H1 (cell line): ENCODE results near the gene ATG16L2. TPM values are rescaled to one million over a fixed set of nuclear protein-coding genes. Genes with fewer than 3 reads are reported as not detected.

Source experiments
- CTCF ChIA-PET: fragments of 300-600 bp; sonication (Branson Sonifier 250); formaldehyde crosslinking; loops from one replicate; lab custom pipeline; 2021; ENCODE audit not compliant: partially characterized antibody; lab: Charles Lee
- POLR2A ChIA-PET: fragments of 300-600 bp; sonication (Branson Sonifier 250); formaldehyde crosslinking; loops from one replicate; lab custom pipeline; 2021; ENCODE audit warnings: inconsistent platforms; ENCODE audit not compliant: partially characterized antibody; lab: Charles Lee
- DNase-seq, 2 experiments: peaks; one replicate each; pipeline versions ENCODE4 v3.0.0 to v3.0.0-alpha.2; 2010 to 2022; ENCODE audit warnings: low spot score in 2 of 2, low read depth in 1 of 2, mixed read lengths in 1 of 2
- FAIRE-seq: peaks from 2 replicates; lab custom pipeline; 2011; peaks lifted over from hg19 to GRCh38; lab: Jason Lieb, UNC
- H2AFZ ChIP-seq: 2 replicates; pipeline ENCODE4 v1.8.1; 2012; ENCODE audit warnings: low read length, inconsistent platforms
- H2AK5ac ChIP-seq: 2 replicates; pipeline ENCODE4 v1.6.1; 2013; ENCODE audit warnings: low read depth, low read length
- H2BK120ac ChIP-seq: replicated peaks from 2 replicates; pipeline ENCODE3; 2013; ENCODE audit warnings: low read depth, low read length, inconsistent platforms
- H2BK12ac ChIP-seq: 2 replicates; pipeline ENCODE4 v1.6.1; 2013; ENCODE audit warnings: low read depth, low read length
- H2BK15ac ChIP-seq: 2 replicates; pipeline ENCODE4 v1.6.1; 2013; ENCODE audit warnings: low read length
- H2BK20ac ChIP-seq: 2 replicates; pipeline ENCODE4 v1.6.1; 2013; ENCODE audit warnings: low read length
- H2BK5ac ChIP-seq: 2 replicates; pipeline ENCODE4 v1.6.1; 2013; ENCODE audit warnings: low read depth, low read length
- H3K14ac ChIP-seq: 2 replicates; pipeline ENCODE4 v1.6.1; 2013; ENCODE audit warnings: inconsistent platforms; ENCODE audit not compliant: insufficient read length
- H3K18ac ChIP-seq: 2 replicates; pipeline ENCODE4 v1.6.1; 2013; ENCODE audit warnings: low read length; ENCODE audit errors: extremely low read depth
- H3K23ac ChIP-seq: 2 replicates; pipeline ENCODE4 v1.6.1; 2013; ENCODE audit warnings: inconsistent platforms; ENCODE audit not compliant: insufficient read length
- H3K23me2 ChIP-seq: 2 replicates; pipeline ENCODE4 v1.6.1; 2013; ENCODE audit warnings: low read depth, low read length
- H3K27ac ChIP-seq: 2 replicates; pipeline ENCODE4 v1.6.1; 2011; ENCODE audit warnings: low read depth, low read length, inconsistent platforms
- H3K27me3 ChIP-seq, 4 experiments: replicated peaks in 1 of 4; 1 replicate in 1 of 4; 2 replicates in 3 of 4; pipeline versions ENCODE4 v1.6.1 to v1.8.1; 2011 to 2013; ENCODE audit warnings: low read length in 3 of 4, mild to moderate bottlenecking in 3 of 4, inconsistent platforms in 2 of 4, mixed read lengths in 2 of 4, moderate library complexity in 1 of 4; ENCODE audit not compliant: control insufficient read depth in 3 of 4, insufficient read depth in 3 of 4; ENCODE audit errors: extremely low read depth in 1 of 4
- H3K36me3 ChIP-seq, 4 experiments: 2 replicates each; pipeline versions ENCODE4 v1.6.1 to v1.8.1; 2011 to 2013; ENCODE audit warnings: mild to moderate bottlenecking in 4 of 4, low read length in 3 of 4, moderate library complexity in 2 of 4, control low read depth in 1 of 4, inconsistent platforms in 1 of 4; ENCODE audit not compliant: insufficient read depth in 4 of 4, control insufficient read depth in 2 of 4
- H3K4ac ChIP-seq: replicated peaks from 2 replicates; pipeline ENCODE3; 2013; ENCODE audit warnings: low read length, low read depth, mixed read lengths, inconsistent platforms; ENCODE audit not compliant: insufficient read length
- H3K4me1 ChIP-seq, 4 experiments: replicated peaks in 1 of 4; 1 replicate in 1 of 4; 2 replicates in 3 of 4; pipeline versions ENCODE4 v1.6.1 to v1.8.1; 2011 to 2013; ENCODE audit warnings: low read length in 3 of 4, inconsistent platforms in 2 of 4, mixed read lengths in 1 of 4; ENCODE audit not compliant: insufficient read depth in 4 of 4, control insufficient read depth in 3 of 4
- H3K4me2 ChIP-seq, 2 experiments: 2 replicates each; pipeline versions ENCODE4 v1.6.1 to v1.8.1; 2011 to 2013; ENCODE audit warnings: low read depth in 2 of 2, low read length in 2 of 2, control low read depth in 1 of 2, inconsistent platforms in 1 of 2, mild to moderate bottlenecking in 1 of 2; ENCODE audit not compliant: insufficient read depth in 1 of 2
- H3K4me3 ChIP-seq, 4 experiments: fragments of 200-600, 300-600 bp in 1 of 4; sonication (generic), shearing (Covaris generic), sonication (Bioruptor Twin) in 1 of 4; 2 replicates each; pipeline versions ENCODE4 v1.5.1 to v1.8.1; 2011 to 2016; ENCODE audit warnings: low read length in 4 of 4, low read depth in 3 of 4, control low read depth in 2 of 4, inconsistent platforms in 2 of 4, mild to moderate bottlenecking in 2 of 4, mixed read lengths in 1 of 4, moderate library complexity in 1 of 4; ENCODE audit not compliant: insufficient read depth in 2 of 4; ENCODE audit errors: extremely low read depth in 1 of 4
- H3K56ac ChIP-seq: replicated peaks from 2 replicates; pipeline ENCODE3; 2013; ENCODE audit warnings: low read depth, mild to moderate bottlenecking, mixed read lengths, low read length, inconsistent platforms; ENCODE audit not compliant: insufficient read length
- H3K79me1 ChIP-seq: 2 replicates; pipeline ENCODE4 v1.6.1; 2013; ENCODE audit warnings: low read depth, low read length, control low read depth
- H3K79me2 ChIP-seq, 2 experiments: 2 replicates each; pipeline versions ENCODE4 v1.6.1 to v1.8.1; 2012 to 2013; ENCODE audit warnings: low read length in 2 of 2, mild to moderate bottlenecking in 2 of 2, inconsistent platforms in 1 of 2; ENCODE audit not compliant: insufficient read depth in 2 of 2, control insufficient read depth in 1 of 2
- H3K9ac ChIP-seq, 4 experiments: replicated peaks in 1 of 4; 1 replicate in 1 of 4; 2 replicates in 3 of 4; pipeline versions ENCODE4 v1.6.1 to v1.8.1; 2011 to 2013; ENCODE audit warnings: low read depth in 3 of 4, low read length in 3 of 4, control low read depth in 2 of 4, mild to moderate bottlenecking in 2 of 4, moderate library complexity in 2 of 4, inconsistent platforms in 1 of 4; ENCODE audit errors: extremely low read depth in 1 of 4
- H3K9me3 ChIP-seq, 2 experiments: 2 replicates each; pipeline versions ENCODE4 v1.6.1 to v1.8.1; 2012 to 2013; ENCODE audit warnings: mild to moderate bottlenecking in 2 of 2, moderate library complexity in 2 of 2, control low read depth in 1 of 2, inconsistent platforms in 1 of 2, low read depth in 1 of 2, low read length in 1 of 2, mixed read lengths in 1 of 2; ENCODE audit not compliant: insufficient read depth in 2 of 2
- H4K20me1 ChIP-seq, 2 experiments: replicated peaks in 1 of 2; 2 replicates each; pipeline versions ENCODE3 to v1.8.1; 2011 to 2013; ENCODE audit warnings: inconsistent platforms in 2 of 2, low read length in 2 of 2, mild to moderate bottlenecking in 1 of 2; ENCODE audit not compliant: insufficient read depth in 2 of 2, control insufficient read depth in 1 of 2
- H4K5ac ChIP-seq: 2 replicates; pipeline ENCODE4 v1.6.1; 2013; ENCODE audit warnings: low read length, low read depth, mixed read lengths, inconsistent platforms; ENCODE audit not compliant: insufficient read length
- H4K8ac ChIP-seq: 2 replicates; pipeline ENCODE4 v1.8.0; 2013; ENCODE audit warnings: mild to moderate bottlenecking, moderate library complexity, low read length, inconsistent platforms; ENCODE audit not compliant: insufficient read depth; ENCODE audit errors: extremely low read depth
- H4K91ac ChIP-seq: replicated peaks from 2 replicates; pipeline ENCODE3; 2013; ENCODE audit warnings: low read length, mixed read lengths, inconsistent platforms; ENCODE audit not compliant: insufficient read length
- ASH2L ChIP-seq: fragments of 200-600, 300-600 bp; sonication (generic); IDR thresholded peaks from one replicate; pipeline ENCODE4 v1.7.1; 2017; ENCODE audit warnings: low read length
- CHD2 ChIP-seq: IDR thresholded peaks from 2 replicates; pipeline ENCODE4 v1.6.1; 2012; ENCODE audit warnings: low read length, improper control_type of control experiment
- HDAC2 ChIP-seq, 2 experiments: fragments of 300-600 bp in 1 of 2; sonication (generic) in 1 of 2; IDR thresholded peaks; 2 replicates each; pipeline ENCODE4 v1.6.1; 2011 to 2012; ENCODE audit warnings: low read depth in 2 of 2, low read length in 2 of 2, mild to moderate bottlenecking in 2 of 2, moderate library complexity in 2 of 2, borderline replicate concordance in 1 of 2, inconsistent platforms in 1 of 2
- KDM4A ChIP-seq: IDR thresholded peaks from one replicate; pipeline ENCODE4 v1.7.1; 2012; ENCODE audit warnings: low read depth, mild to moderate bottlenecking, moderate library complexity, low read length, inconsistent platforms; ENCODE audit not compliant: severe bottlenecking
- SAP30 ChIP-seq: fragments of 300-600 bp; sonication (generic); IDR thresholded peaks from 2 replicates; pipeline ENCODE4 v1.7.1; 2012; ENCODE audit warnings: low read length, moderate library complexity, mild to moderate bottlenecking, inconsistent platforms; ENCODE audit not compliant: insufficient read depth, insufficient replicate concordance
- SIRT6 ChIP-seq: IDR thresholded peaks from one replicate; pipeline ENCODE4 v1.7.1; 2012; ENCODE audit warnings: low read length, inconsistent platforms
- SP1 ChIP-seq: IDR thresholded peaks from 2 replicates; pipeline ENCODE4 v1.6.1; 2011; ENCODE audit warnings: low read depth, low read length
- SRF ChIP-seq: IDR thresholded peaks from 2 replicates; pipeline ENCODE4 v1.6.1; 2011; ENCODE audit warnings: mild to moderate bottlenecking, low read depth, low read length, moderate library complexity
- TAF7 ChIP-seq: optimal IDR thresholded peaks from 2 replicates; pipeline ENCODE3; 2011; ENCODE audit warnings: low read depth, mild to moderate bottlenecking, inconsistent platforms, low read length, moderate library complexity, borderline replicate concordance
- WGBS, 2 experiments: shearing (Covaris generic) in 1 of 2; methylation state at CpG; one replicate each; pipeline versions ENCODE4 v1.1.6 to v1.1.7; 2013 to 2015; ENCODE audit warnings: low lambda C conversion rate in 2 of 2, mixed read lengths in 2 of 2, inconsistent platforms in 1 of 2, low coverage in 1 of 2, missing lambda C conversion rate in 1 of 2; ENCODE audit not compliant: insufficient replicate concordance in 2 of 2, insufficient coverage in 1 of 2, insufficient read length in 1 of 2; ENCODE audit errors: extremely low coverage in 1 of 2, missing lambda C conversion rate in 1 of 2; 5-methylcytosine and 5-hydroxymethylcytosine counted together
- polyA plus RNA-seq, 7 experiments: library from polyadenylated mRNA; depleted of rRNA in 3 of 7; stranded (reverse) in 5 of 7; unstranded in 2 of 7; fragments of >200 nt in 5 of 7; fragments of 200-250 nt in 2 of 7; gene quantifications; 1 replicate in 5 of 7; 2 replicates in 1 of 7; 4 replicates in 1 of 7; pipeline versions ENCODE4 v1.2.1 to v1.2.3, GENCODE V29; 2011 to 2013; ENCODE audit warnings: missing spikeins in 2 of 7, mixed read lengths in 2 of 7
- total RNA-seq: library from RNA; stranded (reverse); fragmentation: NEBNext Ultra II Directional; extraction: Animal tissue kit (Norgen Biotek cat#: 25700); gene quantifications from 2 replicates; pipeline ENCODE4 v1.2.1, GENCODE V29; 2021
- TF ChIP-seq, protein P1 (sequence below): IDR thresholded peaks from 2 replicates; pipeline ENCODE4 v1.6.1; 2011; ENCODE audit warnings: low read length, improper control_type of control experiment

The ATG16L2 gene
- total and polyA plus RNA-seq, 2 of the 8 experiments (the other 6 are each of a cell fraction or from before 2014, with no cell fraction given), result 11.0 to 18.5 TPM

DNA sequence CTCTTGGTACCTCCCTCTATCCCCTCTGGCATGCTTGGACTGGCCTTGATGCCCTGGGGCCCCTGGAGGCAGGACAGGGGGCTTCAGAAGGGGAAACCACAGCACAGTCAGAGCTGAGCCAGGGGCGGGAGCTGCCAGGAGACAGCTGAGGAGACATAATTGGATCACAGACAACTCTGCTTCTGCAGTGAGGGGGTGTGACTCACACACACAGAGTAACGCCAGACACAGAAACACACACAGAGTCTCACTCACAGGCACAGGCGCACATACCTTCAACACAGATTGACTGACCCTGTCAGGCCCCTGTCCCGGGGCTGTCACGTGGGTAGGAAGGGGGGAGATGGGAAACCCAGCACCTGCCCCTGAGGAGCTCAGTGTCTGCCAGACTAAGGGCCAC, 40.9 kb upstream of the ATG16L2 start:
- H3K4me3 ChIP-seq, result no peak overlapping the region
- H3K23me2 ChIP-seq, result no peaks in the 10 kb centered on the region
- no peak overlapping the region for H3K18ac ChIP-seq
- H3K36me3 ChIP-seq, result no peaks in the 10 kb centered on the region
- H3K4me1 ChIP-seq, result peaks cover 0 to 7% (median 6%) of the 10 kb centered on the region in 4 experiments; a peak in 4 of 7 replicates
- FAIRE-seq (no peak), DNase-seq (no peak)
- no peaks in the 10 kb centered on the region for H3K9me3 ChIP-seq
- no peak overlapping the region for H4K8ac ChIP-seq
- POLR2A ChIA-PET, result interaction anchor here (0.8 kb wide), 1 partner anchor 32 kb away, joined by 3 read pairs; no protein-coding TSS in a partner anchor
- no peak overlapping the region for H4K91ac ChIP-seq
- H2BK12ac ChIP-seq, result no peak overlapping the region
- no peak overlapping the region for H3K56ac ChIP-seq
- H2BK20ac ChIP-seq, result no peak overlapping the region
- no peaks in the 10 kb centered on the region; the same call in 1 of the 2 replicates for H3K79me1 ChIP-seq
- H3K27ac ChIP-seq, result no peak overlapping the region
- H2BK15ac ChIP-seq, result no peak overlapping the region
- H2AFZ ChIP-seq, result no peak overlapping the region
- H3K79me2 ChIP-seq, result no peaks in the 10 kb centered on the region
- no peak overlapping the region for H3K9ac ChIP-seq
- H2AK5ac ChIP-seq, result no peak overlapping the region
- no peak overlapping the region for H3K14ac ChIP-seq
- no peak overlapping the region for H4K5ac ChIP-seq
- H3K27me3 ChIP-seq, result no peaks in the 10 kb centered on the region
- H3K4ac ChIP-seq, result no peak overlapping the region
- no peaks in the 10 kb centered on the region for H4K20me1 ChIP-seq
- H3K23ac ChIP-seq, result no peak overlapping the region
- no peak overlapping the region for H3K4me2 ChIP-seq
- 90% methylated on average over 4 of the region's 5 CpGs; no CpG with 5 or more reads in 1 of the 2 experiments for WGBS, 2 experiments
- TF ChIP-seq ASH2L (no peak), SAP30 (no peak), HDAC2 (IDR thresholded peaks at IDR 0.05; ENCODE audit: borderline replicate concordance in 1 of 2, low read depth in 2 of 2, low read length in 2 of 2) (no peak), SIRT6 (no peak), SP1 (no peak), TAF7 (no peak), CHD2 (no peak), KDM4A (no peak), SRF (no peak)
- TF ChIP-seq, protein P1, sequence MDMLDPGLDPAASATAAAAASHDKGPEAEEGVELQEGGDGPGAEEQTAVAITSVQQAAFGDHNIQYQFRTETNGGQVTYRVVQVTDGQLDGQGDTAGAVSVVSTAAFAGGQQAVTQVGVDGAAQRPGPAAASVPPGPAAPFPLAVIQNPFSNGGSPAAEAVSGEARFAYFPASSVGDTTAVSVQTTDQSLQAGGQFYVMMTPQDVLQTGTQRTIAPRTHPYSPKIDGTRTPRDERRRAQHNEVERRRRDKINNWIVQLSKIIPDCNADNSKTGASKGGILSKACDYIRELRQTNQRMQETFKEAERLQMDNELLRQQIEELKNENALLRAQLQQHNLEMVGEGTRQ, result no peak
- TF ChIP-seq, all 59 proteins: peak for 0
- Histone ChIP-seq H2BK120ac (no peak overlapping the region), H2BK5ac (no peak overlapping the region)
- CTCF ChIA-PET, result interaction anchor here (1.3 to 4.4 kb wide), 5 partner anchors 8 to 404 kb away, joined by 3 to 16 read pairs (median 4); no protein-coding TSS in a partner anchor
